Kidney epithelial cell (primary cell): ENCODE results near the gene MEOX1. TPM values are rescaled to one million over a fixed set of nuclear protein-coding genes. Genes with fewer than 3 reads are reported as not detected.

Experiments
- DNase-seq: peaks from one replicate; pipeline ENCODE4 v3.0.0-alpha.2; 2010; ENCODE audit warnings: low read depth
- H3K27me3 ChIP-seq: 2 replicates; pipeline ENCODE4 v1.6.0; 2011; ENCODE audit warnings: low read length; ENCODE audit not compliant: control insufficient read depth, insufficient read depth
- H3K36me3 ChIP-seq: 2 replicates; pipeline ENCODE4 v1.5.1; 2011; ENCODE audit warnings: low read length; ENCODE audit not compliant: control insufficient read depth, insufficient read depth
- H3K4me3 ChIP-seq: 2 replicates; pipeline ENCODE4 v1.5.1; 2011; ENCODE audit warnings: low read depth, mild to moderate bottlenecking, control low read depth, low read length
- CTCF ChIP-seq: IDR thresholded peaks from 2 replicates; pipeline ENCODE4 v1.5.1; 2011; ENCODE audit warnings: mild to moderate bottlenecking, moderate library complexity, low read length, control low read depth, inconsistent platforms; ENCODE audit not compliant: insufficient read depth, poor library complexity, severe bottlenecking
- total RNA-seq: library from RNA; depleted of rRNA; stranded (reverse); fragments of >200 nt; gene quantifications from 2 replicates; pipeline ENCODE4 v1.2.3, GENCODE V29; 2015

The MEOX1 gene
- total RNA-seq, 1 donor from 2014 or later: 2.6 TPM

GRCh38 chr17:43615330-43616028 lies 46.2 kb downstream of the MEOX1 start:
- no peak for DNase-seq
- no peak overlapping the region for H3K4me3 ChIP-seq
- H3K27me3 ChIP-seq: no peaks in the 10 kb centered on the region
- no peak for TF ChIP-seq CTCF
- H3K36me3 ChIP-seq: no peaks in the 10 kb centered on the region

DNA sequence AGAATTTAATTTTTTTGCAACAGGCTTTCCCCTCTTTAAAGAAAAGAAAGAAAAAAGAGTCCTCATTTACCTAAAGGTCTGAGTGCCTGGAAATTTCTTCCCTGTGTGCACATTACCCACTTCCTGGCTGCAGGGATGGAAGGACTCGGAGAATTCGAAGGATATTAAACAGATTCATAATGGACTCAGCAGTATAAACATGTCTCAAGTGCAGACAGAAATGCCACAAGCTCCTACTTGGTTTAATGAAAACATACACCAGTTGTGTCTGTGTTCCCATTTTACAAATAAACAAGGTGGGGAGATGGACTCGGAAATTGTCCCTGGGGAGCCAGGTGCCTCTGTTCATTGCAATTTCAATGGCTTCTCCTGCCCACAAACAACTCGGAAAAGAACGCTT lies 47.2 kb downstream of the MEOX1 start:
- no peak for TF ChIP-seq CTCF
- H3K4me3 ChIP-seq: no peak overlapping the region
- DNase-seq: no peak

GRCh38 chr17:43613917-43614316 lies 47.8 kb downstream of the MEOX1 start:
- Histone ChIP-seq H3K27me3 (no peaks in the 10 kb centered on the region), H3K36me3 (no peaks in the 10 kb centered on the region), H3K4me3 (no peak overlapping the region)
- no peak for DNase-seq
- no peak for TF ChIP-seq CTCF

More for the DNA sequence above, 47.2 kb downstream of the MEOX1 start:
- Histone ChIP-seq H3K27me3 (no peaks in the 10 kb centered on the region), H3K36me3 (no peaks in the 10 kb centered on the region)

- TF ChIP-seq CTCF: no peak
- H3K27me3 ChIP-seq: no peaks in the 10 kb centered on the region
Observed at GRCh38 chr17:43612515-43612914, 49.2 kb downstream of the MEOX1 start.

GRCh38 chr17:43611230-43611969 lies 50.3 kb downstream of the MEOX1 start:
- TF ChIP-seq CTCF: no peak
- H3K4me3 ChIP-seq: no peak overlapping the region
- H3K36me3 ChIP-seq: no peaks in the 10 kb centered on the region
- no peak for DNase-seq
- H3K27me3 ChIP-seq: no peaks in the 10 kb centered on the region

More at GRCh38 chr17:43612515-43612914, 49.2 kb downstream of the MEOX1 start:
- Histone ChIP-seq H3K36me3 (no peaks in the 10 kb centered on the region), H3K4me3 (no peak overlapping the region)
- DNase-seq: no peak
